GM20000 (cell line): ENCODE data around the gene KAZN.

Experiments
- DNase-seq: peaks from one replicate; pipeline ENCODE4 v3.0.0; 2012; ENCODE audit warnings: low spot score
- TF ChIP-seq, protein P1 (sequence below): IDR thresholded peaks from 2 replicates; pipeline ENCODE4 v1.5.1; 2012; ENCODE audit warnings: mild to moderate bottlenecking, control low read depth; ENCODE audit errors: extremely low read depth, missing control alignments

The KAZN gene

DNA sequence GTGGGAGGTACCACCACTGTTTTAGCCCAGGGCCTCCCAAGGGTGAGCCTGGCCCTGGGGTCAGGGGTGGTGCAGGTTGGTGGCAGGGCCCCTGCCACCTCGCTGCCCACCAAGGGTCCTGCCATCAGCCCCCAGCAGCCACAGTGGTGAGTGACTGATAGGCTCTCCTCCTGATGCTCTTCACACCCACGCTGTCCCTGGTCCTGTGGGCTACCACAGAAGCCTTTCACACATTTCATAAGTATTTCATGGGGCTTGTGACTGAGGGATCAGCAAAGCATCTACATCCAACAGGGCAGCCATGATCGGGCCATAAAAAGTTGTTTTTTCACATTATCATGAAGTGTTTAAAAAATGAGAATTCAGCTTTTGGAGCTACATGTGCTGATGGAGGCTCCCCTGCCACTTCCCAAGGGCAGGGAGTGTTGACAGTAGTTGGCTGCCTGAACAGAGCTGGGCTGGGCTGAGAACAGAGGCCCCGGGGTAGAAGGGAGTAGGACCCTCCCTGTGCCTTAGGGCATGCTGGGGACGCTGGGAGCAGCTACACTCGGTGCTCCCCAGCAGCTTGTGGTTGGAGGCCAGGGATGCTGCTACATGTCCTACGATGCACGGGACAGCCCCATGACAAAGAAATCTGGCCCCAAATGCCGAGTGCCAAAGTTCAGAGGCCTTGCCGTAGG, 482.0 kb downstream of the KAZN start:
- TF ChIP-seq, protein P1, sequence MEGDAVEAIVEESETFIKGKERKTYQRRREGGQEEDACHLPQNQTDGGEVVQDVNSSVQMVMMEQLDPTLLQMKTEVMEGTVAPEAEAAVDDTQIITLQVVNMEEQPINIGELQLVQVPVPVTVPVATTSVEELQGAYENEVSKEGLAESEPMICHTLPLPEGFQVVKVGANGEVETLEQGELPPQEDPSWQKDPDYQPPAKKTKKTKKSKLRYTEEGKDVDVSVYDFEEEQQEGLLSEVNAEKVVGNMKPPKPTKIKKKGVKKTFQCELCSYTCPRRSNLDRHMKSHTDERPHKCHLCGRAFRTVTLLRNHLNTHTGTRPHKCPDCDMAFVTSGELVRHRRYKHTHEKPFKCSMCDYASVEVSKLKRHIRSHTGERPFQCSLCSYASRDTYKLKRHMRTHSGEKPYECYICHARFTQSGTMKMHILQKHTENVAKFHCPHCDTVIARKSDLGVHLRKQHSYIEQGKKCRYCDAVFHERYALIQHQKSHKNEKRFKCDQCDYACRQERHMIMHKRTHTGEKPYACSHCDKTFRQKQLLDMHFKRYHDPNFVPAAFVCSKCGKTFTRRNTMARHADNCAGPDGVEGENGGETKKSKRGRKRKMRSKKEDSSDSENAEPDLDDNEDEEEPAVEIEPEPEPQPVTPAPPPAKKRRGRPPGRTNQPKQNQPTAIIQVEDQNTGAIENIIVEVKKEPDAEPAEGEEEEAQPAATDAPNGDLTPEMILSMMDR = no peak
- no peak for DNase-seq

DNA sequence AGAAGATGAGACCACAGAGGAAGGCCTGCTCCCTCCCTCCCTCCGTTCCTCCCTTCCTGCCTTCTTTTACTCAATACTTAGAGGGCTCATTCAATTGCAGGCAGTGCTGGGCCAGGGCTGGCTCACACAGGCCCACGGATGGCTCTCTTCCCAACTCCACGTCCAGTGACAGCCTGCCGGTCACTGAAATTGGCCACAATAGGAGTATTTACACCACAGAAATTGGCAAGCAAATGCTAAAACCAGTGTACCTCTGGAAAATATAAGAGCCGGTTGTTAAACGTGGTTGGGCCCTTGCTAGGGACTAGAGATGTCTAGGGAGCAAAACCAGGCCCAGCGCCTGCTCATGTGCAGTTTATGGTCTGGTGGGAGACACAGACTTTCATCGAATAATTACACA, 482.6 kb downstream of the KAZN start:
- DNase-seq = no peak
- TF ChIP-seq, protein P1 = no peak

DNA sequence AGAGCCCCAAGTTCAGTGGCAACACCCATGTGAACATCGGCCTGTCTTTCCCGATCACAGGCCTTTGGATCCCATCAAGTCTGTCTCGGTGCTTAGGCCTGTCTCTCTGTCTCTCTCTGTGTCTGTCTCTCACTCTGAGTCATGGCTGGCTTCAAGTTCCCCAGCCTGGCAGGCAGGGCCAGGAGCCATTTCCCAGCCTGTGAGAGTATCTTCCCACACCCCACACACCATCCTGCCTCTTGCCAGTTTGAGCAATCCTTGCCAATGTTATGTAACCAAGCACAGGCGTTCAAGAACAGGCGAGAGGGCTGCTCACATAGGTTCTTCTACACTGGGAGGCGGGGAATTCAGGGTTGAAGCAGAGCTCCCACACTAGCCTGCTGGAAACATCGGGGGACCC, 485.1 kb downstream of the KAZN start:
- no peak for DNase-seq
- TF ChIP-seq, protein P1 = no peak

DNA sequence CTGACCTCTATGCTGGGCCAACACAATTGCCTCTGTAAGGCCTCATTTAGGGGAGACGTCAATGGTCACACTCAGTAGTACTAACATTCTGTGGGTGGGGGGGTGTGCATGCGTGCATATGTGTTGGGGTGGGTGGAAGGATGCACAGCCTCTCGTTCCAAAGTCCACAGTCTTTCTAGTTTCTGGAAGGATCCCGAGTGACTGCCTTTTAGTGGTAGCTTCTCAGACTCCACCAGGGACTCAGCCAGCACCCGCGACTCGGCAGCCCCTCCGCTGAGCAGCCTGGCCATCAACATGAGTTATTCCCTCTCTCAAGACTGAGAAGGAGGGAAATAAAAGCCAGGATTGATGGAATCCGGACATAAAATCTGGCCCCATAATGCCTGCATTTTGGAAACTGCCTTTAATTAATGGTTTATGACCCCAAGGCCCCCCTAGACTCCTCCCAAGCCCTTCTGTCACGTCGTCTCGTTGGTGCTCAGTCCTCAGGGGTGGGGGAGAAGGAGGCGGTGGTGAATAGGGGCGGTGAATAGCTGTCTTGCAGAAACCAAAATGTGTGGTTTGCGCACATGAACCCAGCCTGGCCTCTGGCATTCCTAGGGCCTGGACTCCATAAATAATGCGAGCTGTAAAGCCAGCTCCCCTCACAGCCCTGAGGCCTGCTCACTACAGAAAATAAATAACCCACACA, 489.9 kb downstream of the KAZN start:
- TF ChIP-seq, protein P1 = no peak
- DNase-seq = no peak

DNA sequence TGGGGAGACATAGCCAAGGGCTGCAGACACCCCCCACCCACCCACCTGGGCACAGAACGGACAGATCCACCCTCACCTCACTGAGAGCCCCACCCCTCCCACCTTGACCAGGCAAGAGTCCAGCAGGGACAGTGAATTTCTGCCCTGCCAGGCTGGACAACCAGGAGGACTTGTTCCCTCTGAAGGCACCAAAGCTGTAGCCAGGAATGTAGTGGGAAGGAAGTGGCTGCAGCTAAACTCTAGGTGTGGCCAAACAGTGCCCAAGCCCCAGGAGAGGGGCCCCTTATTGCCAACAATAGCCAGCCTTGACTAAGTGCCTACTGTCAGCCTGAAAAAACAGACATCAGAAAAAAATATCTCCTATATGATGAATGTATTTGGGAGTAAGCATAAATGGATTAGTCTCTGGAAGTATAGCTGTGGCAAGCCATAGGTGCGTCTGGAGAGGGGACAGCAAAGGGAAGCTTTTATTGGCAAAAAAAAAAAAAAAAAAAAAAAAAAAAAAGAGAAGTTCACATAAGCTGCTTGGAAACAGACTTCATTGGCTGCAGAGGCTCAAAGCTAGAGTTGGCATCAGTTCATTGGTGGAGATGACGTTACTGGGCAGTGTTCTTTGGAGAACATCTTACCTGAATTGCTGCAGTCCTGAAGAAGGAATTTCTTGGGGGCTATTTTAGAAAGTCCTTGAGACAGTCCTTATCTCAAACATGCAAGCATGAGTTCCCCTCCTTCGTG, 490.9 kb downstream of the KAZN start:
- TF ChIP-seq, protein P1 = no peak
- no peak for DNase-seq

DNA sequence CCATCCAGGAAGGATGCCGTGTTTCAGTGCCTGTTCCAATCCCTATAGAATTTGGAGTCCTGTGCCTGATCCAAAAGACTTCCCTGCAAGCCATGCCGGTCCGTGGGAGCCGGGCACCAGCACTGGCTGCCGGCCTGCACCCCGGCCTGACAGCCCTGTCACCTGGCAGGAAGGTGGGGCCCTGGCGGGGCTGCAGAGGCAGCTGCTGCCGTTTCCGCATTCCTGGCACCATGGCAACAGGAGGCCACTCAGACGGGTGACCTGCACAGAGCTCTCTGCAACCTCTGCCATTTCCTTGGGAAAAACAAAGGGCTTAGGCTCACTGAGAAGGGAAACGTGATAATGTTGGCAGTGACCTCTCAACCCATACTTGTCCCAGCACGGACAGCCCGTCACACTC, 491.9 kb downstream of the KAZN start:
- no peak for DNase-seq
- TF ChIP-seq, protein P1 = no peak

DNA sequence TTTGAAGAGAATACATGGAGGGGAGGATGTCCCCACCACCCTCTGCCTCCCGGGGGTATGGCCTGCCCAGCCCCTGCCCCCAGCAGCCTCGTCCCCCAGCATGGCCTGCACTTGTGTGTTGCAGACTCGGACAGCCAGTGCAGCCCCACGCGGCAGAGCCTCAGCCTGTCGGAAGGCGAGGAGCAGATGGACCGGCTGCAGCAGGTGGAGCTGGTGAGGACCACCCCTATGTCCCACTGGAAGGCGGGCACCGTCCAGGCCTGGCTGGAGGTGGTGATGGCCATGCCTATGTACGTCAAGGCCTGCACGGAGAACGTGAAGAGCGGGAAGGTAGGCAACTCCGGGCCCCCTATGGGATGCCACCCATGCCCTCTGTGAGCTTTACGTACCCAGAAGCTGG, 495.6 kb downstream of the KAZN start:
- TF ChIP-seq, protein P1 = no peak
- no peak for DNase-seq
